NCI-H82 treated with DMSO at 0.1 percent for 48 hours (cell line): Measurements from ENCODE around the gene LPP.

ENCODE experiments used
- DNase-seq: peaks from one replicate; lab custom pipeline; 2025; ENCODE audit not compliant: unreplicated experiment; lab: John Stamatoyannopoulos, UW

The LPP gene

DNA sequence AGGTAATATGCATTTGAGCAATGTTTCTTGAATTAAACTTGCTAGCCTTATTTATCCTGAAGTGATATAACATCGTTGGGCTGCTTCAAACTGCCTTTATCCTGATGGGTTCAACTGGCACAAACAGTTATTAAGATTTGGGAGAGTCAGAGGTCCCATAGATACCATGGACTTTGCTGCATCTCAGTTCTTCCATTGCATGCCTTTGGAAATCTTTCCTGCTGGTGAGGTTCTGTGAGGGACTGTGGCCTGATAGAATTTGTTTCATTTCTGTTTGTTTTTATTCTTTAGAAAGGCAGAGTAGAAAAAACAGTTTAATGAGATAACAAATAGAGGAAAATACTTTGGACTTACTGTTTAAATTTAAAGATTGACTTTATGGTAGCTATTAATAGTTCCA is 508.3 kb downstream of the LPP start:
- no peak for DNase-seq

- DNase-seq = no peak
Observed at GRCh38 chr3:188662795-188663194, 508.8 kb downstream of the LPP start.

DNA sequence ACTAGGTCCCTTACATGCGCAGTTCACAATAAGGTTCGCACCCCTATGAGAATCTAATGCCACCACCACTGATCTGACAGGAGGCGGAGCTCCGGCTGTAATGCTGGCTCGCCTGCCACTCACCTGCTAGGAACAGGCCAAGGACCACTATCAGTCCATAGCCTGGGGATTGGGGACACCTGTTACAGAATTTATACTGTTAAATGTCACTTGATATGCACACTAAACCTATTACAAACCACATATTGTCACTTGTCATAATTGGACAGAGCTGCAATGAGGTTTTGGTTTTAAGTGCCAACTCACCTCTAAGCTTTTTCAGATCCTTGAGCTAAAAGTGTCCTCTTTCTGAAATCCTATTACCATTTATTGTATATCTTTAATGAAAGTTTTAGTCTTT is 509.9 kb downstream of the LPP start:
- no peak for DNase-seq

- no peak for DNase-seq
Observed at GRCh38 chr3:188664795-188665194, 510.8 kb downstream of the LPP start.

DNA sequence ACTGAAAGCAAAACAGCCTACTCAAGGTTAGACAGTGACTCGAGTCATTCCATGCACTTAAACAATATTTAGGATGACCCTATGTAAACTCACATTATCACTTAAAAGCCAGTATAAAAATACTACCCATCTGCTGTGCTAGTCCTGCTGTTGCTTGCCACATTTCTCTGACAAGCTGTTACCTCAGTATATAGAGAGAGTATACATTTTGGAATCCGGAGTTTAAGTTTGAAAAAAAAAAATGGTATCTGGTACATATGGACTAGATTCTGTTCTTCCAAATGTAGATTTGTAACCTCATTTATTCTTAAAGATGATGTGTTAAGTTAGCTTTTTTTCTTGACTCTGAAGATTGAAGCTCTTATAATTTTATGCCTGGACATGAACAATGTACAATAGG is 514.0 kb downstream of the LPP start:
- DNase-seq = no peak

DNA sequence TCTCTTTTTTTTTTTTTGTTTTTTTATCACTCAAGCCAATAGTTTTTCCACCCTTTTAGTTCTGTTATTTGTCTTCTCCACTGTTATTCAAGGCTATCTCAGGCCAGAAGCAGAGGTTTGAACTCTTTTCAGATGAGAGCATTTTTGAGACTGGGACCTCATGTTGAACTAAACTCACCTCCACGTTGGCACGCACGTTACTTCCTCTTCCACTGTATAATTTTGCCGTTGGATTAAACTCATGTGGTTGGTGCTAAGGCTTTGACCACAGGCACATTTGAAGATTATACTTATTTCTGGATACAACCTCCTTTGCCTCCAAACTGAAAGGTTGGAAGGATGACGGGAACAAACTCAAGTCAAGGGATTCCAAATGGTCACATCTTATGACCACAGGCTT is 516.5 kb downstream of the LPP start:
- no peak for DNase-seq

- no peak for DNase-seq
Observed at GRCh38 chr3:188671971-188672370, 518.0 kb downstream of the LPP start.

GRCh38 chr3:188672840-188673239 is 518.9 kb downstream of the LPP start:
- DNase-seq = no peak

- no peak for DNase-seq
Observed at GRCh38 chr3:188673646-188674186, 519.8 kb downstream of the LPP start.

- DNase-seq = no peak
Observed at GRCh38 chr3:188674595-188674994, 520.6 kb downstream of the LPP start.

DNA sequence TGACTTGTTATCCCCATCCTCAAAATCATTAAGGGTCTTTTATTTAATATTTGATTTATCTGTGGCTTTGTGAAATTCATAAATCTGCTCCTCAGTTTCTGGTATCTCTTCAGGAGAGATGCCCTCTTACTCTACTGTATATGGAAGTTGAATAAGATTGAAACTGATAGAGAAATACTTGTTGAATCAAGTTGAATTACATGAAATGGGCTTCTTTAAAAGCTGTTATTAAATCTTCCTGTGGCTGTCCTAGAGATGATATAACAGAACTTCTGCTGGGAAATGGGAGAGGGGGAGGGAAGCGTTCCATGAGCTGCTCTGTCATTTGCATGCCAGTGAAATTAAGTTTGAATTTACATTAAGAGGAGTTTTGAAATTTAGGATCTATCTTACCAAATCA is 523.4 kb downstream of the LPP start:
- DNase-seq = no peak

DNA sequence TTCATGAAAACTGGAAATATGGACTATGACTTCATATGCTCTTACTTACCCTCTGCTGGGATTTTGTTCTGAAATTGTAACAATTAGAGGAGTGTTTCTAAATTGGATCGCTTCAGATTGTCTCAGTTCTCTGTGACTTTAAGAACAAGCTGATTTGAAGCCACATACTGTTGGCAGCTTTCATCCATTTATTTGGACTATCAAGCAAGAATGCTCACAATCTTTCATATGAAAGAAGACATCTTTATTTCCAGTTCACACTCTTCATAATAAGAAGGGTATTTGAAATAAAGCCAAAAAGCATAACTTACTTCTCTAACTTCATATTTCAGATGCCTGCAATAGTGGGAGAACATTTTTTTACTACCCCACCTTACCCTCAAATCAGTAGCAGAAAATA is 526.2 kb downstream of the LPP start:
- DNase-seq = no peak

- DNase-seq = no peak
Observed at GRCh38 chr3:188680605-188681004, 526.6 kb downstream of the LPP start.

DNA sequence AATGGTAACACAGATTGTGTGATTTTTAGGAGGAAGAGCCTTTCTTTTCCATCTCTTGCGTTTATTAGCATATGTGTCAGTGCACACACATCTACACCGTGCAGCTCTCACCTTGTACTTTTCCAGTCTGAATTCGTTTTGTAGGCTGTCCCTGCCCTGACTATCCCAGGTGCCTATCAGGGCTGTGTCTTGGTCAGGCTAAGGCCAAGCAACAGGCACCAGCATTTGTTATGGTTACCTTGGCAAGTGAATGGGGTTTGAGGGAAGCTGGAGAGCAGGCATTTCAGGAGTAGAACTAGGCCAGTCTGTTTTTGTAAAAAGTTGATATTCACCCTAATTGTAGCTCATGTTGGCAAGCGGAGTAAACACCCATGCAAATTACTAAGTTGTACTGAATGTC is 528.4 kb downstream of the LPP start:
- DNase-seq = no peak

DNA sequence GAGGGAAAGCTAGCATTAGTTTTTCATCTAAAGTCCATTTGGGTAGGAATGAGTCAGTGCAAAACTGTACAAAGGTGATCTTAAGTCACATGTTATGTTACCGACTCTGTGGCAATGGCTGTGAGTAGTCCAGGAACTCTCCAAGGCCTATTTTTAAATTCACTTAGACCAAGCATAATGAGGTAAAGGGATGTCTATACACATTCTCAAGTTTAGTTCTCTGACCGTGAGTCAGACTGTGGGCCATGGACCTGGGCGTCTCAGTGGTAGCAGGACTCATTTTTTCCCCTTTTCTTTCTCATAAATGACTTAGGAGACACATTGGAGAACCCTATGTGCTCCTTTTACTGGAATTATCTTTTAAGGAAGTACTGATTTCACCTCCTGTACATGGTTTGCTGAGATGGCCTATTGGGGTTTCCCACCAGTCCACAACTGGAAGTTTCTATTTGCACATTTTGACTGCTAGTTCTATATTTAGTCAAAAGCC is 529.1 kb downstream of the LPP start:
- no peak for DNase-seq

DNA sequence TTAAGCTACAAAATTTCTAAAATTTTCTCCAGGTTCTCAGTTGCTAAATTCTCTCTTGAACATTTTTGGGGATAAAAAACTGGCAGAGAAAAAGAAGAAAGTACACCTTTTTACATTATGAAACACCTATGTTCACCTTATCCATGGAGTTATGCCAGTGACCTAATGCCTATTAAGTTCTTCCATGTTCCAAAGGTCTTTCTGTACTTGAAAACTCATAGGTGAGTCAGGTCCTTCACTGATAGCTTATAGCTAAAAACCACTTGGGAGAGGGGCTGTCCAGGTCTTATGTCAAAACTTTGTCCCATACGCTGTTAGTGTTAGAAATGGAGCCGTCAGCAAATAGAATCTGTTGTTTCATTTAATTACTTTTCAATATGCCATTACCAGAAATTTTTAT is 530.3 kb downstream of the LPP start:
- DNase-seq = no peak

- DNase-seq = no peak
Observed at GRCh38 chr3:188685789-188686188, 531.8 kb downstream of the LPP start.

- no peak for DNase-seq
Observed at GRCh38 chr3:188686324-188686723, 532.4 kb downstream of the LPP start.

- no peak for DNase-seq
Observed at GRCh38 chr3:188687389-188687788, 533.4 kb downstream of the LPP start.

GRCh38 chr3:188689101-188689574 is 535.2 kb downstream of the LPP start:
- no peak for DNase-seq

GRCh38 chr3:188690064-188690463 is 536.1 kb downstream of the LPP start:
- DNase-seq = no peak

- DNase-seq = no peak
Observed at GRCh38 chr3:188691004-188691403, 537.0 kb downstream of the LPP start.

GRCh38 chr3:188691665-188692064 is 537.7 kb downstream of the LPP start:
- DNase-seq = no peak
